ENCODE data around the gene CPAMD8.

DNA sequence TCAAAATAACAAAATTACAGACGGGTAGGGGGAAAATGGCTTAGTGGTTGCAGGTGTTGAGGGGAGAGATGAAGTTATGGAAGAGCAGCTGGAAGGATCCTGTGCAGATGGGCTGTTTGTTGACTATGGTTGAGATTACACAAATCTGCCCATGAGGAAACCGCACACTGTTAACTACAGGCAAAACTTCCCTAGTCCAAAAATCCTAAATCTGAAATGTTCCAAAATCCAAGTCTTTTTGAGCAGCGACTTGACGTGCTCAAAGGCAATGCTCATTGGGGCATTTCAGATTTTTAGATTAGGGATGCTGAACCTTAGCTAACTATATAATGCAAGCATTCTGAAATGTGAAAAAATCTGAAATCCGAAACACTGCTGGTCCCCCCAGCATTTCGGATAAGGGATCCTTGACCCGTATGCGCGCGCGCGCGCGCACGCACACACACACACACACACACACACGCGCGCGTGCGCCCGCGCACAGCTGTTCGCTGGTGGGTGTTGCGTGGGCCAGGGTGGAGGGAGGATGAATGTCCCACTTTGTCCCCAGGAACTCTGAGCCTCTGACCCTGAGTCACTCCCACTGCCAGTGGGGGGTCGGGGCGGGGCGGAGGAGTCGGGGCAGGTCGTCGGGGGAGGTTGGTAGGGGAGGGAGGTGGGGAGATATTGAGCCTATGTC, 131.0 kb downstream of the CPAMD8 start:
- TF ChIP-seq CTCF (IDR thresholded peaks at IDR 0.05), result no peak
- no peak for TF ChIP-seq EP300 (IDR thresholded peaks at IDR 0.05)
- TF ChIP-seq POLR2AphosphoS5 (IDR thresholded peaks at IDR 0.05), result no peak
- no peak for TF ChIP-seq POLR2A (IDR thresholded peaks at IDR 0.05)

Data from suprapubic skin (tissue), 4 donors.